ENCODE data around the gene WT1.

The WT1 gene

GRCh38 chr11:32418836-32419235, 16.5 kb downstream of the WT1 start:
- no peaks in the 10 kb centered on the region for H3K4me1 ChIP-seq (ENCODE audit: insufficient read depth, low read length, severe bottlenecking)
- TF ChIP-seq EZH2 (IDR thresholded peaks at IDR 0.05; ENCODE audit: borderline replicate concordance, low read length) (no peak), CTCF (IDR thresholded peaks at IDR 0.05; ENCODE audit: low read length) (no peak)

GRCh38 chr11:32417806-32418205, 17.5 kb downstream of the WT1 start:
- Histone ChIP-seq H3K27ac (ENCODE audit: low read depth, low read length, poor library complexity, severe bottlenecking) (no peak overlapping the region), H3K27me3 (ENCODE audit: insufficient read depth, low read length) (0 out of 2 replicates have a peak, but pooled peaks cover 3% of the 10 kb centered on the region), H3F3A (ENCODE audit: insufficient read depth, low read length) (no peaks in the 10 kb centered on the region), H2AFZ (ENCODE audit: low read length) (no peak overlapping the region), H3K4me2 (ENCODE audit: low read length) (no peak overlapping the region), H3K9me3 (ENCODE audit: low read length) (no peaks in the 10 kb centered on the region), H3K4me3 (ENCODE audit: low read depth, low read length, poor library complexity, severe bottlenecking) (no peak overlapping the region), H3K9me2 (ENCODE audit: low read depth, low read length) (no peaks in the 10 kb centered on the region), H3K9ac (ENCODE audit: low read length) (no peak overlapping the region), H4K20me1 (ENCODE audit: insufficient read depth, low read length) (no peaks in the 10 kb centered on the region), H3K4me1 (ENCODE audit: insufficient read depth, low read length, severe bottlenecking) (no peaks in the 10 kb centered on the region), H3K79me2 (ENCODE audit: insufficient read depth, low read length) (no peaks in the 10 kb centered on the region), H3K36me3 (ENCODE audit: insufficient read depth, low read length) (no peaks in the 10 kb centered on the region)
- TF ChIP-seq CTCF (IDR thresholded peaks at IDR 0.05; ENCODE audit: low read length), result no peak
- no peak for TF ChIP-seq EZH2 (IDR thresholded peaks at IDR 0.05; ENCODE audit: borderline replicate concordance, low read length)

More at GRCh38 chr11:32418836-32419235, 16.5 kb downstream of the WT1 start:
- H3K4me2 ChIP-seq (ENCODE audit: low read length), result no peak overlapping the region
- H3K4me3 ChIP-seq (ENCODE audit: low read depth, low read length, poor library complexity, severe bottlenecking), result no peak overlapping the region
- no peak overlapping the region for H2AFZ ChIP-seq (ENCODE audit: low read length)
- no peaks in the 10 kb centered on the region for H3K79me2 ChIP-seq (ENCODE audit: insufficient read depth, low read length)
- H3F3A ChIP-seq (ENCODE audit: insufficient read depth, low read length), result no peaks in the 10 kb centered on the region
- H3K9me3 ChIP-seq (ENCODE audit: low read length), result no peaks in the 10 kb centered on the region
- H3K27me3 ChIP-seq (ENCODE audit: insufficient read depth, low read length), result 0 out of 2 replicates have a peak, but pooled peaks cover 3% of the 10 kb centered on the region
- no peak overlapping the region for H3K9ac ChIP-seq (ENCODE audit: low read length)
- H4K20me1 ChIP-seq (ENCODE audit: insufficient read depth, low read length), result no peaks in the 10 kb centered on the region
- H3K36me3 ChIP-seq (ENCODE audit: insufficient read depth, low read length), result no peaks in the 10 kb centered on the region
- H3K27ac ChIP-seq (ENCODE audit: low read depth, low read length, poor library complexity, severe bottlenecking), result no peak overlapping the region
- H3K9me2 ChIP-seq (ENCODE audit: low read depth, low read length), result no peaks in the 10 kb centered on the region

GRCh38 chr11:32416301-32416700, 19.0 kb downstream of the WT1 start:
- TF ChIP-seq EZH2 (IDR thresholded peaks at IDR 0.05; ENCODE audit: borderline replicate concordance, low read length), result no peak
- no peak for TF ChIP-seq CTCF (IDR thresholded peaks at IDR 0.05; ENCODE audit: low read length)
- H2AFZ ChIP-seq (ENCODE audit: low read length), result no peak overlapping the region
- no peak overlapping the region for H3K9ac ChIP-seq (ENCODE audit: low read length)

More at GRCh38 chr11:32416301-32416700, 19.0 kb downstream of the WT1 start:
- Histone ChIP-seq H3F3A (ENCODE audit: insufficient read depth, low read length) (no peaks in the 10 kb centered on the region), H3K9me3 (ENCODE audit: low read length) (no peaks in the 10 kb centered on the region), H4K20me1 (ENCODE audit: insufficient read depth, low read length) (no peaks in the 10 kb centered on the region), H3K36me3 (ENCODE audit: insufficient read depth, low read length) (no peaks in the 10 kb centered on the region), H3K27ac (ENCODE audit: low read depth, low read length, poor library complexity, severe bottlenecking) (no peak overlapping the region), H3K79me2 (ENCODE audit: insufficient read depth, low read length) (no peaks in the 10 kb centered on the region), H3K4me3 (ENCODE audit: low read depth, low read length, poor library complexity, severe bottlenecking) (no peak overlapping the region), H3K9me2 (ENCODE audit: low read depth, low read length) (no peaks in the 10 kb centered on the region), H3K4me1 (ENCODE audit: insufficient read depth, low read length, severe bottlenecking) (no peaks in the 10 kb centered on the region), H3K27me3 (ENCODE audit: insufficient read depth, low read length) (no peaks in the 10 kb centered on the region), H3K4me2 (ENCODE audit: low read length) (no peak overlapping the region)
